ENCODE measurements around the gene USP25. TPM values are rescaled to one million over a fixed set of nuclear protein-coding genes. Genes with fewer than 3 reads are reported as not detected.

Gene USP25
- total and polyA plus RNA-seq, 9 of the 15 experiments (the other 6 are each of a cell fraction or from before 2014, with no cell fraction given): 7.8 to 44.9 (median 31.4) TPM

DNA sequence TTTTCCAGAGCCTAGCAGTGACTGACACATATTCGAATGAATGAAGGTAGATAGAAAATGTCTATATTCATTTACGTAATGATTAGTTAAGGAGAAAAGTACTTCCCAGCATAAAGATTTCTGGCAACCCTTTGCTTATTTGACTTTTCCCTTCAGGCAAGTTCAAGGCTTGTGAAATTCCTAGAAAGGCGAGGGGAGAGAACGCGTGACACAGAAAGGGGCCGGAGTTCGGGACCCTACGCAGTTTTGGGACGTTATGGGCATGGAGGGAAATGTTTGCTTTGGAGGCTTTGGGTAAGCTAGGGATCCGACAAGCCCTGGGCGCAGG is 472 bp upstream of the USP25 start:
- Histone ChIP-seq H4K20me1 (replicated peaks; ENCODE audit: control insufficient read depth, insufficient read depth, low read length) (no peaks in the 10 kb centered on the region), H3K27ac (ENCODE audit: extremely low read depth, low read depth, low read length) (peak overlapping the region; percentile 67), H3K79me2 (ENCODE audit: control insufficient read depth, insufficient read depth, low read length) (peaks cover 41% of the 10 kb centered on the region), H3K9ac (ENCODE audit: insufficient read depth in 1 of 2, low read depth in 2 of 2, low read length in 2 of 2) (peak overlapping the region; percentile 74 to 95), H3K36me3 (ENCODE audit: control insufficient read depth, insufficient read depth, low read length) (no peaks in the 10 kb centered on the region), H3K4me2 (ENCODE audit: insufficient read depth, low read length) (peak overlapping the region; percentile 82), H3K9me1 (ENCODE audit: control insufficient read depth, insufficient read depth, low read length) (no peaks in the 10 kb centered on the region), H3K9me3 (replicated peaks; ENCODE audit: control insufficient read depth, insufficient read depth, low read depth, low read length) (no peaks in the 10 kb centered on the region), H3K4me3 (peak overlapping the region; percentile 72), H3K27me3 (ENCODE audit: control insufficient read depth in 2 of 2, insufficient read depth in 2 of 2, low read length in 2 of 2) (no peaks in the 10 kb centered on the region), H3K4me1 (replicated peaks in 1 of 2; ENCODE audit: control insufficient read depth in 2 of 2, insufficient read depth in 2 of 2, low read length in 2 of 2) (peaks cover 3 to 4% of the 10 kb centered on the region in 2 experiments; a peak in 2 of 5 replicates), H2AFZ (ENCODE audit: low read depth, low read length) (peak overlapping the region; percentile 99)
- no TSS peak for BruUV-seq (replicated peaks)
- in situ Hi-C loops (cut with MboI) (no loop called here), intact Hi-C loops (cut with micrococcal nuclease) (no loop called here)
- ChIA-PET CTCF (ENCODE audit: low intra/inter-chr PET ratio) (no interaction called here), POLR2A (interaction anchor here (0.6 kb wide), 1 partner anchor 19 kb away, joined by 4 read pairs; no protein-coding TSS in a partner anchor)
- FAIRE-seq (no peak), DNase-seq (ENCODE audit: extremely low read depth in 1 of 4, low spot score in 3 of 4) (no peak), ATAC-seq (no peak)
- 6% methylated on average over 11 of the region's 11 CpGs for WGBS (ENCODE audit: insufficient coverage, low coverage, missing lambda C conversion rate)
- TF ChIP-seq GTF2E2 (tag; IDR thresholded peaks at IDR 0.05) (peak; percentile 37; the same call in 1 of the 2 replicates), KLF13 (tag; IDR thresholded peaks at IDR 0.05; ENCODE audit: borderline replicate concordance, low read depth) (peak; percentile 30; the same call in 1 of the 2 replicates), MAFK (IDR thresholded peaks at IDR 0.05; ENCODE audit: low read length) (no peak), ZNF583 (CRISPR knock-in tag; IDR thresholded peaks at IDR 0.05) (0 out of 2 replicates have a peak, but pooled peaks have one; percentile 22), PHB2 (IDR thresholded peaks at IDR 0.05; ENCODE audit: low read depth) (no peak), E2F3 (CRISPR knock-in tag; IDR thresholded peaks at IDR 0.05) (0 out of 2 replicates have a peak, but pooled peaks have one; percentile 36), PCBP1 (IDR thresholded peaks at IDR 0.05; ENCODE audit: low read depth, low read length, poor library complexity, severe bottlenecking) (peak; percentile 15), RB1 (IDR thresholded peaks at IDR 0.05; ENCODE audit: low read depth) (peak; percentile 36; the same call in 1 of the 2 replicates), POLR2A (conservative IDR thresholded peaks at IDR 0.05) (peak; percentile 66; the same call in 1 of the 2 replicates), LARP7 (IDR thresholded peaks at IDR 0.05) (no peak)
- TF ChIP-seq, protein P1, sequence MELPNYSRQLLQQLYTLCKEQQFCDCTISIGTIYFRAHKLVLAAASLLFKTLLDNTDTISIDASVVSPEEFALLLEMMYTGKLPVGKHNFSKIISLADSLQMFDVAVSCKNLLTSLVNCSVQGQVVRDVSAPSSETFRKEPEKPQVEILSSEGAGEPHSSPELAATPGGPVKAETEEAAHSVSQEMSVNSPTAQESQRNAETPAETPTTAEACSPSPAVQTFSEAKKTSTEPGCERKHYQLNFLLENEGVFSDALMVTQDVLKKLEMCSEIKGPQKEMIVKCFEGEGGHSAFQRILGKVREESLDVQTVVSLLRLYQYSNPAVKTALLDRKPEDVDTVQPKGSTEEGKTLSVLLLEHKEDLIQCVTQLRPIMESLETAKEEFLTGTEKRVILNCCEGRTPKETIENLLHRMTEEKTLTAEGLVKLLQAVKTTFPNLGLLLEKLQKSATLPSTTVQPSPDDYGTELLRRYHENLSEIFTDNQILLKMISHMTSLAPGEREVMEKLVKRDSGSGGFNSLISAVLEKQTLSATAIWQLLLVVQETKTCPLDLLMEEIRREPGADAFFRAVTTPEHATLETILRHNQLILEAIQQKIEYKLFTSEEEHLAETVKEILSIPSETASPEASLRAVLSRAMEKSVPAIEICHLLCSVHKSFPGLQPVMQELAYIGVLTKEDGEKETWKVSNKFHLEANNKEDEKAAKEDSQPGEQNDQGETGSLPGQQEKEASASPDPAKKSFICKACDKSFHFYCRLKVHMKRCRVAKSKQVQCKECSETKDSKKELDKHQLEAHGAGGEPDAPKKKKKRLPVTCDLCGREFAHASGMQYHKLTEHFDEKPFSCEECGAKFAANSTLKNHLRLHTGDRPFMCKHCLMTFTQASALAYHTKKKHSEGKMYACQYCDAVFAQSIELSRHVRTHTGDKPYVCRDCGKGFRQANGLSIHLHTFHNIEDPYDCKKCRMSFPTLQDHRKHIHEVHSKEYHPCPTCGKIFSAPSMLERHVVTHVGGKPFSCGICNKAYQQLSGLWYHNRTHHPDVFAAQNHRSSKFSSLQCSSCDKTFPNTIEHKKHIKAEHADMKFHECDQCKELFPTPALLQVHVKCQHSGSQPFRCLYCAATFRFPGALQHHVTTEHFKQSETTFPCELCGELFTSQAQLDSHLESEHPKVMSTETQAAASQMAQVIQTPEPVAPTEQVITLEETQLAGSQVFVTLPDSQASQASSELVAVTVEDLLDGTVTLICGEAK (IDR thresholded peaks at IDR 0.05): 0 out of 2 replicates have a peak, but pooled peaks have one; percentile 31
- TF ChIP-seq, protein P1 (CRISPR knock-in tag; IDR thresholded peaks at IDR 0.05): no peak
- TF ChIP-seq, protein P2, sequence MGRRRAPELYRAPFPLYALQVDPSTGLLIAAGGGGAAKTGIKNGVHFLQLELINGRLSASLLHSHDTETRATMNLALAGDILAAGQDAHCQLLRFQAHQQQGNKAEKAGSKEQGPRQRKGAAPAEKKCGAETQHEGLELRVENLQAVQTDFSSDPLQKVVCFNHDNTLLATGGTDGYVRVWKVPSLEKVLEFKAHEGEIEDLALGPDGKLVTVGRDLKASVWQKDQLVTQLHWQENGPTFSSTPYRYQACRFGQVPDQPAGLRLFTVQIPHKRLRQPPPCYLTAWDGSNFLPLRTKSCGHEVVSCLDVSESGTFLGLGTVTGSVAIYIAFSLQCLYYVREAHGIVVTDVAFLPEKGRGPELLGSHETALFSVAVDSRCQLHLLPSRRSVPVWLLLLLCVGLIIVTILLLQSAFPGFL (CRISPR knock-in tag; IDR thresholded peaks at IDR 0.05): no peak
- TF ChIP-seq, protein P3, sequence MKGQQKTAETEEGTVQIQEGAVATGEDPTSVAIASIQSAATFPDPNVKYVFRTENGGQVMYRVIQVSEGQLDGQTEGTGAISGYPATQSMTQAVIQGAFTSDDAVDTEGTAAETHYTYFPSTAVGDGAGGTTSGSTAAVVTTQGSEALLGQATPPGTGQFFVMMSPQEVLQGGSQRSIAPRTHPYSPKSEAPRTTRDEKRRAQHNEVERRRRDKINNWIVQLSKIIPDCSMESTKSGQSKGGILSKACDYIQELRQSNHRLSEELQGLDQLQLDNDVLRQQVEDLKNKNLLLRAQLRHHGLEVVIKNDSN (CRISPR knock-in tag; IDR thresholded peaks at IDR 0.05): no peak
